Measurements from ENCODE around the gene BRD1.

- TF ChIP-seq EZH2phosphoT487 (IDR thresholded peaks at IDR 0.05; ENCODE audit: borderline replicate concordance) = no peak
- TF ChIP-seq JUND (IDR thresholded peaks at IDR 0.05) = no peak
- no peak for TF ChIP-seq CBX3 (IDR thresholded peaks at IDR 0.05; ENCODE audit: low read depth)
- no peak for TF ChIP-seq YY1 (IDR thresholded peaks at IDR 0.05; ENCODE audit: extremely low read depth, insufficient replicate concordance, low read depth, low read length)
- no peak for TF ChIP-seq ZNF274 (IDR thresholded peaks at IDR 0.05; ENCODE audit: low read depth, low read length)
- no peak for TF ChIP-seq POLR2A (IDR thresholded peaks at IDR 0.05; ENCODE audit: borderline replicate concordance, extremely low read depth, insufficient read depth, insufficient read length)
- TF ChIP-seq REST (IDR thresholded peaks at IDR 0.05; ENCODE audit: low read depth) = no peak
- no peak for TF ChIP-seq EZH2 (IDR thresholded peaks at IDR 0.05)
- TF ChIP-seq, protein P1, sequence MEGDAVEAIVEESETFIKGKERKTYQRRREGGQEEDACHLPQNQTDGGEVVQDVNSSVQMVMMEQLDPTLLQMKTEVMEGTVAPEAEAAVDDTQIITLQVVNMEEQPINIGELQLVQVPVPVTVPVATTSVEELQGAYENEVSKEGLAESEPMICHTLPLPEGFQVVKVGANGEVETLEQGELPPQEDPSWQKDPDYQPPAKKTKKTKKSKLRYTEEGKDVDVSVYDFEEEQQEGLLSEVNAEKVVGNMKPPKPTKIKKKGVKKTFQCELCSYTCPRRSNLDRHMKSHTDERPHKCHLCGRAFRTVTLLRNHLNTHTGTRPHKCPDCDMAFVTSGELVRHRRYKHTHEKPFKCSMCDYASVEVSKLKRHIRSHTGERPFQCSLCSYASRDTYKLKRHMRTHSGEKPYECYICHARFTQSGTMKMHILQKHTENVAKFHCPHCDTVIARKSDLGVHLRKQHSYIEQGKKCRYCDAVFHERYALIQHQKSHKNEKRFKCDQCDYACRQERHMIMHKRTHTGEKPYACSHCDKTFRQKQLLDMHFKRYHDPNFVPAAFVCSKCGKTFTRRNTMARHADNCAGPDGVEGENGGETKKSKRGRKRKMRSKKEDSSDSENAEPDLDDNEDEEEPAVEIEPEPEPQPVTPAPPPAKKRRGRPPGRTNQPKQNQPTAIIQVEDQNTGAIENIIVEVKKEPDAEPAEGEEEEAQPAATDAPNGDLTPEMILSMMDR (IDR thresholded peaks at IDR 0.05 in 2 of 3, conservative IDR thresholded peaks at IDR 0.05 in 1 of 3; ENCODE audit: borderline replicate concordance in 1 of 3, insufficient read depth in 1 of 3, low read depth in 2 of 3, low read length in 2 of 3) = no peak
- TF ChIP-seq, protein P2, sequence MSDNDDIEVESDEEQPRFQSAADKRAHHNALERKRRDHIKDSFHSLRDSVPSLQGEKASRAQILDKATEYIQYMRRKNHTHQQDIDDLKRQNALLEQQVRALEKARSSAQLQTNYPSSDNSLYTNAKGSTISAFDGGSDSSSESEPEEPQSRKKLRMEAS (IDR thresholded peaks at IDR 0.05) = no peak
- no peak for TF ChIP-seq CEBPB (IDR thresholded peaks at IDR 0.05; ENCODE audit: low read depth)
These were observed 30.0 kb downstream of the BRD1 start for GRCh38 chr22:49797706-49798105.
